HEK293T (cell line): ENCODE results near the gene ITSN2.

ENCODE experiments used
- CTCF ChIA-PET: fragments of 350-600 bp; formaldehyde crosslinking; extraction: SDS; loops from one replicate; lab custom pipeline; 2021; ENCODE audit warnings: antibody characterized with exemption, inconsistent platforms; lab: Yijun Ruan, JAX
- POLR2A ChIA-PET: fragments of 350-600 bp; formaldehyde crosslinking; extraction: SDS; loops from one replicate; lab custom pipeline; 2020; ENCODE audit warnings: antibody characterized with exemption, inconsistent platforms; lab: Yijun Ruan, JAX
- DNase-seq: peaks from one replicate; pipeline ENCODE4 v3.0.0; 2012; ENCODE audit warnings: mixed read lengths; ENCODE audit errors: extremely low spot score
- ARNT ChIP-seq: fragments of 450-650 bp; IDR thresholded peaks from 2 replicates; pipeline ENCODE4 v1.6.1; 2017; ENCODE audit warnings: mild to moderate bottlenecking
- BHLHE40 ChIP-seq: fragments of 450-650 bp; IDR thresholded peaks from 2 replicates; pipeline ENCODE4 v1.6.1; 2016; ENCODE audit warnings: mild to moderate bottlenecking, moderate library complexity, borderline replicate concordance
- CTBP1 ChIP-seq: fragments of 450-650 bp; IDR thresholded peaks from 2 replicates; pipeline ENCODE4 v1.6.1; 2016; ENCODE audit warnings: borderline replicate concordance
- ELF4 ChIP-seq: fragments of 450-650 bp; IDR thresholded peaks from 2 replicates; pipeline ENCODE4 v1.6.1; 2017; ENCODE audit warnings: antibody characterized with exemption
- FOXA1 ChIP-seq: fragments of 450-650 bp; IDR thresholded peaks from 2 replicates; pipeline ENCODE4 v1.6.1; 2016; ENCODE audit warnings: mild to moderate bottlenecking
- FOXK2 ChIP-seq: fragments of 450-650 bp; IDR thresholded peaks from 2 replicates; pipeline ENCODE4 v1.6.1; 2016; ENCODE audit warnings: mild to moderate bottlenecking
- FOXM1 ChIP-seq: fragments of 450-650 bp; IDR thresholded peaks from 2 replicates; pipeline ENCODE4 v1.6.1; 2017; ENCODE audit warnings: mild to moderate bottlenecking, borderline replicate concordance
- HDGF ChIP-seq: fragments of 450-650 bp; IDR thresholded peaks from 2 replicates; pipeline ENCODE4 v1.6.1; 2017; ENCODE audit warnings: antibody characterized with exemption, borderline replicate concordance
- L3MBTL2 ChIP-seq: fragments of 450-650 bp; conservative IDR thresholded peaks from 2 replicates; pipeline ENCODE4 v1.6.1; 2016; ENCODE audit warnings: mild to moderate bottlenecking
- LEF1 ChIP-seq: fragments of 450-650 bp; IDR thresholded peaks from 2 replicates; pipeline ENCODE4 v1.6.1; 2017; ENCODE audit warnings: mild to moderate bottlenecking, borderline replicate concordance
- NFRKB ChIP-seq: fragments of 450-650 bp; IDR thresholded peaks from 2 replicates; pipeline ENCODE4 v1.6.1; 2016; ENCODE audit warnings: mild to moderate bottlenecking, moderate library complexity
- PKNOX1 ChIP-seq: fragments of 450-650 bp; IDR thresholded peaks from 2 replicates; pipeline ENCODE4 v1.6.1; 2016
- SP1 ChIP-seq: fragments of 450-650 bp; IDR thresholded peaks from 2 replicates; pipeline ENCODE4 v1.6.1; 2017
- SUZ12 ChIP-seq: fragments of 450-650 bp; IDR thresholded peaks from 2 replicates; pipeline ENCODE4 v1.6.1; 2016; ENCODE audit warnings: mild to moderate bottlenecking
- TARDBP ChIP-seq: fragments of 450-650 bp; IDR thresholded peaks from 2 replicates; pipeline ENCODE4 v1.6.1; 2016
- ZNF384 ChIP-seq: fragments of 450-650 bp; IDR thresholded peaks from 2 replicates; pipeline ENCODE4 v1.6.1; 2016

ITSN2 gene

GRCh38 chr2:24181849-24182248 lies 178.5 kb downstream of the ITSN2 start:
- CTCF ChIA-PET, result interaction anchor here (0.6 kb wide), 1 partner anchor 781 kb away, joined by 4 read pairs; no protein-coding TSS in a partner anchor
- DNase-seq, result no peak
- POLR2A ChIA-PET, result interaction anchor here (0.5 kb wide), 1 partner anchor 179 kb away, joined by 3 read pairs; the partner anchor contains the start of gene ITSN2
- TF ChIP-seq FOXM1 (no peak), CTBP1 (no peak), NFRKB (no peak), ZNF384 (no peak), LEF1 (no peak), TARDBP (no peak), ARNT (no peak), SP1 (no peak), L3MBTL2 (no peak)

- ChIA-PET POLR2A (no interaction called here), CTCF (interaction anchor here (0.6 kb wide), 1 partner anchor 47 kb away, joined by 3 read pairs; no protein-coding TSS in a partner anchor)
- TF ChIP-seq NFRKB (no peak), PKNOX1 (no peak), FOXA1 (no peak), L3MBTL2 (no peak), FOXM1 (no peak), ARNT (no peak)
- no peak for DNase-seq
Observed at GRCh38 chr2:24179683-24180082, 180.7 kb downstream of the ITSN2 start.

GRCh38 chr2:24176326-24176725 lies 184.0 kb downstream of the ITSN2 start:
- ChIA-PET CTCF (interaction anchor here (0.6 kb wide), 1 partner anchor 54 kb away, joined by 3 read pairs; no protein-coding TSS in a partner anchor), POLR2A (no interaction called here)
- TF ChIP-seq FOXA1 (no peak), ARNT (no peak), NFRKB (no peak), ELF4 (no peak), FOXK2 (no peak), FOXM1 (no peak), SP1 (no peak), BHLHE40 (no peak), TARDBP (no peak), ZNF384 (no peak), PKNOX1 (no peak), HDGF (no peak), CTBP1 (no peak), LEF1 (no peak)
- DNase-seq, result no peak

GRCh38 chr2:24175631-24176187 lies 184.6 kb downstream of the ITSN2 start:
- TF ChIP-seq FOXM1, result no peak
- no peak for TF ChIP-seq SUZ12
- TF ChIP-seq L3MBTL2, result no peak
- TF ChIP-seq SP1, result no peak
- no peak for TF ChIP-seq CTBP1
- no peak for TF ChIP-seq PKNOX1
- no peak for TF ChIP-seq FOXA1
- TF ChIP-seq HDGF, result no peak
- no peak for TF ChIP-seq ELF4
- TF ChIP-seq TARDBP, result no peak
- TF ChIP-seq NFRKB, result no peak
- TF ChIP-seq FOXK2, result no peak
- TF ChIP-seq ARNT, result no peak
- no peak for TF ChIP-seq LEF1
- no peak for TF ChIP-seq BHLHE40
- no peak for TF ChIP-seq ZNF384
- ChIA-PET CTCF (no interaction called here), POLR2A (no interaction called here)
- DNase-seq, result no peak

- TF ChIP-seq HDGF (no peak), TARDBP (no peak), SP1 (no peak), BHLHE40 (no peak), NFRKB (no peak), SUZ12 (no peak), ZNF384 (no peak)
- ChIA-PET POLR2A (no interaction called here), CTCF (no interaction called here)
- DNase-seq, result no peak
Observed at GRCh38 chr2:24174851-24175277, 185.5 kb downstream of the ITSN2 start, which contains the start of gene FAM228A. Gene FAM228A (plus strand): TSS chr2:24175053. CDS start chr2:24175481, 428 bp downstream.

- TF ChIP-seq SUZ12 (no peak), SP1 (no peak), LEF1 (no peak), ELF4 (no peak), HDGF (no peak), CTBP1 (no peak), ZNF384 (no peak), NFRKB (no peak), BHLHE40 (no peak), FOXM1 (no peak), L3MBTL2 (no peak), TARDBP (no peak), PKNOX1 (no peak), FOXA1 (no peak), FOXK2 (no peak)
- no peak for DNase-seq
- ChIA-PET CTCF (interaction anchor here (0.8 kb wide), 1 partner anchor 44 kb away, joined by 3 read pairs; no protein-coding TSS in a partner anchor), POLR2A (no interaction called here)
Observed at GRCh38 chr2:24169023-24169422, 191.3 kb downstream of the ITSN2 start.
